Endometrial microvascular endothelial cells (primary cell): ENCODE results near the gene NELL1. TPM values are rescaled to one million over a fixed set of nuclear protein-coding genes. Genes with fewer than 3 reads are reported as not detected.

ENCODE experiments used
- in situ Hi-C: cut with HindIII; loops from 2 replicates; pipeline ENCODE4 v1.10.0; 2017; ENCODE audit warnings: low sequenced_read_pairs, low pct_unique_long_range_greater_than_20kb; ENCODE audit errors: inconsistent ontology term
- total RNA-seq: library from RNA; depleted of rRNA; stranded (reverse); fragments of >200 nt; gene quantifications from one replicate; pipeline ENCODE4 v1.2.3, GENCODE V29; 2015; ENCODE audit errors: inconsistent ontology term

NELL1 gene
- total RNA-seq, result not detected

DNA sequence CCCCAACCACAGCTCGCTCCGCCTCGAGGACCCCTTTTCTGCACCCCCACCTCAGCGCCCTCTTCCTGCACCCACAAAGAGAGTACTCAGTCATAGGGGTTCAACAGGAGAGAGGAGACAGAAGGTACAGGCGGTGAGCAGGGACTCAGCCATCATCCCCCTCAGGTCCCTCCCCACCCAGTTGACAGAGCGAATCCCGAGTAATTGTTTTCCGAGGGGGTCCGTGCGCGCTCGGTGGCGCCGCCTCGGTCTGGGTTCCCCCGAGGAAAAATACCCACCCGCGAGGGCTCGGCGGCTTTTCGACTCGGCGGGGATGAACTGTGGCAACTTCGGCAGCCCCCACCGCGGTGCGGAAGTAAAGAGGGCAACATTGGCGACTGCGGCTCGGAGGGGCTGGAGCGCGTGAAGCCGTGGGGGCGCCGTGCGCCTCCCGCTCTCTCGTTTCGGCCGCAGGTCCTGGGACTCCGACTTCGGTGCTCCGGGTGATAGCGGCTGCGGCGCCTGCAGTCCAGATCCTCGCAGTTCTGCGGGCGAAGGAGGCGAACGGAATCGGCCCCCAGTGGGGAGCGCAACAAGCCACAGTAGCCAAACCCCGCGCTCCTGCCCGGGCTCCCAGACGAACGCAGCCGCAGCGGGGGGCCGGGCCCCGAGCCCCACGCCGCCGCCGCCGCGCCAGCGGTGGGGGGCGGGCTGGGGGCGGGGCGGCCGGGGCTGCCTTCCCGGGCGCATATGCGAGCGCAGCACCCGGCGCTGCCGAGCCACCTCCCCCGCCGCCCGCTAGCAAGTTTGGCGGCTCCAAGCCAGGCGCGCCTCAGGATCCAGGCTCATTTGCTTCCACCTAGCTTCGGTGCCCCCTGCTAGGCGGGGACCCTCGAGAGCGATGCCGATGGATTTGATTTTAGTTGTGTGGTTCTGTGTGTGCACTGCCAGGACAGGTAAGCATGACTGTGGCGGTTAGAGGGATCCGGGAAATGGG lies at the start of gene NELL1:
Gene NELL1, plus strand, starts transcription at position 743 of the 976 bp plus-strand sequence.
- in situ Hi-C loops, result no loop called here

GRCh38 chr11:20620988-20621387 lies 48.4 kb upstream of the NELL1 start:
- in situ Hi-C loops, result no loop called here

- in situ Hi-C loops, result no loop called here
Observed at GRCh38 chr11:20621679-20622078, 47.7 kb upstream of the NELL1 start.

DNA sequence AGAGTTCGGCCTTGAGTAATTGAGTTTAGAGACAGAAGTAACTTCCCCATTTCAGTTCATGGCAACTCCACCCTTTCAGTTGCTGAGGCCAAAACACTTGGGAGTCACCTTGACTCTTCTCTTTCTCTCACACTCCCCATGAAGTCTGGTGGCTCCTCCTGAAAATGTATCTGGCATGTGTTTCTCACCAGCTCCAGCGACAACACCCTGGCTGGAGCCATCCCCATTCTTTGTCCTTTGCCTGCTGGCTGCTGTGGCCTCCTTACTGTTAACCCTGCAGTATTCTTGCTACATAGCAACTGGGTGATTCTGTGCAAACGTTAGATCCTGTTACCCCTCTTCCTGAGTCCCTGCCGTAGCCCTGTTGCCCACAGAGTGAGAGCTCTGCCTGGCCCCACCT lies 46.1 kb upstream of the NELL1 start:
- in situ Hi-C loops, result no loop called here

DNA sequence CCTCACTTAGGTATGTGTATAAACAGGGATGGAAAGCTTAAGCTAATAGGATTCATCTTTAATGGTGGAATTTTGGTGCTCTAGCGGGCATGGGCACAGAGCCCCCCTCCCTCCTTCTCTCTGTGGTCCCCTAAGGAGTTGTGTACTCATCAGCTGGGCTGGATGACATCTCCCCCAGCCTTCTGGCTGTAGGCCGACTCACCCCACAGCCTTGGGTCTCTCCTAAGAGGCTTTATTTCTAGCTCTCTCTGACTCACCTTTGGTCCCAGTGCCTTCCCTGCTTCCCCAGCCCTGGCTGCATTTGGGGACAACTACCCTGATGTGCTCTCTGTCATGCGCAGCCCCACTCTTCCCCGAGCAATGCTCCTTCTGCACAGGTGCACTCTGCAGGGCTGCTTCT lies 43.1 kb upstream of the NELL1 start:
- in situ Hi-C loops, result no loop called here

DNA sequence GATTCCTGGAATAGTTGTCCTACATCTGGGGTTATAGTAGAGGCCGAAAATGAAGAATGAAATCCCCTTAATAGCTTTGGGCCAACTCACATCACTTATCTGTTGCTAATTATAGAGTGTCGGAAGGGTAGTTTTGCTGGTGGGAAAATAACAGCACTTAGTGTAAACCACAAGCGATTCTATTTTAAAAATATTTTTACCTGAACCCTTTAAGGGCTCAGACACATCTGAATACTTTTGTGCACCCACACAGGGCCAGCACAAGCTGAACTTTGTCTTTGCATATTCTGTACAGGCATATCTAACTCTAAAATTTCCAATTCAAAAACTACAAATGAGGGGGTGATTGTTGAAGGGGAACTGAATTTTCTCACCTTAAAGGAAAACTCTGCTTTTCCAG lies 42.4 kb upstream of the NELL1 start:
- in situ Hi-C loops, result no loop called here

- in situ Hi-C loops, result no loop called here
Observed at GRCh38 chr11:20627701-20628100, 41.7 kb upstream of the NELL1 start.

DNA sequence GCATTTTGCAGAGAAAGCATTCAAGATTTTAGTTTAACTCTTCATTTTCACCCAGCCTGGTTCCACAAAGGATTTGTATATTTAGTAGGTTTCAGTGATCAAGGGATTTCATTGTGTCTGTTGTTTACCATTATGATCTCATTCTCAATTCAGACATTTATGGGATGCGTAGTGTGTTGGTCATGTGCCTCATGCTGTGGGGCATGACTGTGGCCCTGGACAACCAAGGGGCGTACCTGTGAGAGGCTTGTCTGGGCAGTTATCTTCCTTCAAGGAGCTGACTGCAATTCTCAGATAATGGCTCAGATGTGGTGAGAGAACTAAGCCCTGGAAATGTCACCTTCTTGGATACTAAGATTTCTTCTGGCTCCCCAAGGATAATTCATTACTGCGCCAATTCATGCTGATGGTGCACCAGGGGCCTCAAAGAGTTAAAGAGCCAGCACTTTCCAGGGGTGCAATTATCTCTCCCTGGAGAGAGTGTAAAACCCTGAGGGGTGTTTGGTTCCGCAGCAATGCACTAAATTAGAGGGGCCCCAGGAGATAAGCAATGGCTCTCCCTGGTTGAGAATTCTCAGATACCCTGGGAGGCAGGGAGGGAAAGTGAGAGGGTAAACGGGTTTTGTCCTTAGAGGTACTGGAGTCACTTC lies 37.7 kb upstream of the NELL1 start:
- in situ Hi-C loops, result no loop called here

GRCh38 chr11:20632169-20632532 lies 37.2 kb upstream of the NELL1 start:
- in situ Hi-C loops, result no loop called here

DNA sequence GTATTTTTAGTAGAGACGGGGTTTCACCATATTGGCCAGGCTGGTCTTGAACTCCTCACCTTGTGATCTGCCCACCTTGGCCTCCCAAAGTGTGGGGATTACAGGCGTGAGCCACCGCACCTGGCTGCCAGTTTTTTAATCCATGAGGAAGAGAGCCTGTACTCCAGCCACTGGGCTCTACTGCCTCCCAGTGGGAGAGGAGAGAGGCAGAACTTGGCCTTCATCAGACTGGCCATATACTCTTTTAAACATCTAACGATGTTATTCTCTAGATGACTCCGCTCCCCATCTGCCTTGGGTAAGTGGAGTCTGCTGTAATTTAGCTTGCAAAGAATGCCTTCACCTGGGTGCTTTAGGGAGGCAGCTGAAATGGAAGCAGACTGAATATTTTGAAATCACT lies 35.3 kb upstream of the NELL1 start:
- in situ Hi-C loops, result no loop called here

DNA sequence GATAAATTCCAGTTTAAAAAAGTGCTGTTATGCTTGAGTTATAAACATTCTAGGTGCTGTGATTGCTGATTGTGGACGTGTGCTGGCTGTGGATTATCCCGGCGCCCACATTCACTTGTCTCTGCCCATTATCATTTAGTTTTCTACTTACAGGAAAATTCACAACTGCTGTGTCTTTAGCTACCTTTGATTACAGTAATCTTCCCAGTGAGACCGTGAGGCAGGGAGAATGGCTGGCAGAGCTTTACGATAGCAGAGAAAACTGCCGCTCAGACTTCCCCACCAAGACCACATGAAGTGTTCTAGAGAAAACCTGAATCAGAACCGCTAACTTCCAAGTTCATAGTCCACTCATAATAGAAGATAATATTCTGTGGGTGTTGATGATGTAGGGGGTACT lies 34.6 kb upstream of the NELL1 start:
- in situ Hi-C loops, result no loop called here

DNA sequence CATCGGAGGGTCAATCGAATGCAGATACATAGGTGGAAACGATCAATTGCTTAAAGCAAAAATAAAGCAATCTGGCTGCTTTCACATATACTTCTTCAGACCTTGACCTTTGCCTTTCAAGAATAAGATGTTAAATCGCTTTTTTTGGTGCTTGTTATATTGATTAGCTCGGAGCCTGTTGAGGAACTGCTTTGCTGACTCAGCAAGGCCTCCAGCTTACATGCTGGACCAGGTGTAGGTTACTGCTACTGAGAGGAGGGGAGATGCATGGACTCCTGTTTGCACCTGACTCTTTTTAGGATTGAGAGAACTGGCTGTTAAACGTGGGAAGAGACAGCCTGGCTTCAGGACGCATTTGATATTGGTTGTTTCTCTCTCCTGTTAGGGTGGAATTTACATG lies 31.3 kb upstream of the NELL1 start:
- in situ Hi-C loops, result no loop called here

DNA sequence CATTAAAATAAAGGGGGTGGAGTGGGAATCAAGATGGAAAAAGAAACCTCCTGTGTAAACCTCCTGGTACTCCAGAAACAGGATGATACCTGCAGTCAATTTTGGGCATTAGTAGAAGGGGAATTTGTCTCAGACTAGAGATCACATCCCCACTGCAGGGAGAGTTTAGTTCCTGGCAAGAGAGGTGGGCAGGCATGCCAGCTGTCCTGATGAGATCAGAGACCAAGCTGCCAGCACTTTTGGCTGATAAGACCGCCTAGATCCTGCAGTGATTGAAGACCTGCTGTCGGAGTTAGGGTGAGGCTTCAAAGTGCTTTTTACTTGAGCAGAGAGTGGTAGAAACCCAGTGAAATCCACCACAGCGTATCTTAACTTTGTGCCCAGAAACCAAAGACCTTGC lies 29.7 kb upstream of the NELL1 start:
- in situ Hi-C loops, result no loop called here

DNA sequence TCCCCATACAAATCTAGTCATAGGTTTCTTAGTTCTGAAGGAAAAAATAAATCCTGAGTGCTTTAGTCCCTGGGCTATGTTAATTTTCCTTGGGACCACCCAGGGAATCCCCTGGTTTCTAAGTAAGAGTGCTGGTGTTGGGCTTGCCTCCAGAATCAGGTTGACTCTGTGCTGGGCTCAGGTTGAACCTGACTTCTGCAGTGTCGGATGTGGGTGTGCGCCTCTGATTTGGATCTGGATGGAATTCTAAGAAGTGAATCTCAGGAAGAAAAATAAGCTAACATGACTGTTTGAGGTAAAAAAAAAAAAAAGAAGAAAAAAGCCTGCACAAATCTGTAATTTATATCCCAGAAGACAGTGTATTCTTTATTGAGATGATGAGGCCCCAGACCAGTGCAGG lies 29.0 kb upstream of the NELL1 start:
- in situ Hi-C loops, result no loop called here

DNA sequence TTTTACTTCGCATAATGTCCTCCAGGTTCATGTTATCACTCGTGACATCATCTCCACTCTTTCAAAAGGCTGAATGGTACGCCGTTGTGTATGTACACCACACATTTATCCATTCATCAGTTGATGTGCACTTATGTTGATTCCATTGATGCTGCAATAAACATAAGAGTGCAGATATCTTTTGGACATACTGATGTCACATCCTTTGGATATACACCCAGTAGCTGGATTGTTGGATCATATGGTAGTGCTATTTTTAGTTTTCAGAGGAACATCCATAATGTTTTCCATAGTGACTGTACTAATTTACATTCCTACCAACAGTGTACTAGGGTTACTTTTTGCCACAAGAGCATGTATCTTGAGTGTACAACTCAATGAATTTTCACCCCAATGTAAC lies 25.0 kb upstream of the NELL1 start:
- in situ Hi-C loops, result no loop called here

GRCh38 chr11:20647976-20648565 lies 21.3 kb upstream of the NELL1 start:
- in situ Hi-C loops, result no loop called here

DNA sequence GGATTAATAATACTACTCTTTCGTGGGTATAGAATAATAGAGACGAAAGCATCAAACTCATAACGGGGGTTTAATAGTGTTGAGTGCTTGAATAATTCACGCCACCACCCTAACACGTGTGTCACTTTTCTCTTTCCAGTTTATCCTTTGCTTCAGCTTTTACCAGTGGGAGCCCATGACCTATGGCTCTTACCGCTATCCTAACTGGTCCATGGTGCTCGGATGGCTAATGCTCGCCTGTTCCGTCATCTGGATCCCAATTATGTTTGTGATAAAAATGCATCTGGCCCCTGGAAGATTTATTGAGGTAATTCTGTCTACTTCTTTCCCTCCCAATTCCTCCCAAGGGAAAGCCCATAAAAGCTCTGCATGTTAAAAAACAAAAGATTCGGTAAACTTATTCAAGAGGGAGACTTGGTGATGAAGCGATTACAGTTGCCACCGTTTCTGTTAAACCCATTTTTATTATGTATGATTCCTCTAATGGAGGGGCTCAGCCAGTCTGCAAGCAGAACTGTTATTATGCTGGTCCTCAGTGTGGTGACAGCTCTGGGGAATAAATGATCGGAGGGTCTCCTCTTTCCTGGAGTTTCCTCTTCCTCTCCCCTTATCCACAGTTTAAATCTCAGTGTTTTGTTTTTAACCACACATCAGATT lies 17.1 kb upstream of the NELL1 start:
- in situ Hi-C loops, result no loop called here

DNA sequence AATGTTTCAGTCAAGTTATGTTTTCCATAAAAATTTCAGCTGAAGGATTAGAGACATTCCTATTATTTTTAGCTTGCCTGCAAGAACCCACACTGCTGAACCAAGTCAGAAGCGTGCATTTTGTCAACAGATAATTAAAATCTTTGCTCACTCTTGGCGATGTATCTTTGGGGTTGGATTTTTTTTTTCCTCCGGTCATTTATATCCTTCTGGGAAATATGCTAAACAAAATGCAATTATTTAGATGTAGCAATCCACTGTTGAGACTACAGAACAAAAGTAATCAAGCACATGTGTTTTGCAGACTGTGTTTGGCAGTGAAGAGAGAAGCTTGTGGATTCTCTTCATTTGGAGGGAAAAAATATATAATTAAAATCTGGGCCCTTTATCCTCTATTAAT lies 15.3 kb upstream of the NELL1 start:
- in situ Hi-C loops, result no loop called here

GRCh38 chr11:20656901-20657300 lies 12.5 kb upstream of the NELL1 start:
- in situ Hi-C loops, result no loop called here
